HG03442 (cell line): Measurements from ENCODE around the gene P3H3.
"Not testable (repeated sequence)": the region's sequence is repeated elsewhere in the genome, so short reads cannot be mapped to it uniquely, and the experiment has no call there.

ENCODE experiments used
- ATAC-seq: cut with Tn5 transposase; IDR thresholded peaks from one replicate; pipeline ENCODE4 v1.9.1; 2021; ENCODE audit warnings: mild to moderate bottlenecking, moderate library complexity; ENCODE audit not compliant: unreplicated experiment

Gene P3H3

GRCh38 chr12:6886206-6886999 is 58.2 kb downstream of the P3H3 start:
- ATAC-seq: not testable (repeated sequence)

- no peak for ATAC-seq
These were observed 59.3 kb downstream of the P3H3 start for GRCh38 chr12:6887460-6887859.

- ATAC-seq: no peak
These were observed 60.2 kb downstream of the P3H3 start for GRCh38 chr12:6888360-6888759.

GRCh38 chr12:6888794-6889193 is 60.6 kb downstream of the P3H3 start:
- ATAC-seq: not testable (repeated sequence)
